ENCODE data around the gene FBXO28.

FBXO28 gene

DNA sequence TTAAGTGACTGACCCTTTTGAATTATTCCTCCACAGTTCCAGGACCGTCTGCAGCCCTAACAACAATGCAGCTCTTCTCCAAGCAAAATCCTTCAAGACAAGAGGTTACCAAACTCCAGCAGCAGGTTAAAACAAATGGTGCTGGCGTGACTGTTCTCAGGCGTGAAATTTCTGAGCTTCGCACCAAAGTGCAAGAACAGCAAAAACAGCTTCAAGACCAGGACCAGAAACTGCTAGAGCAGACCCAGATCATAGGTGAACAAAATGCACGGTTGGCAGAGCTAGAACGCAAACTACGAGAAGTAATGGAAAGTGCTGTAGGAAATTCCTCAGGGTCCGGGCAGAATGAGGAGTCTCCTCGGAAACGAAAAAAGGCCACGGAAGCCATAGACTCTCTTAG, 43.4 kb downstream of the FBXO28 start:
- no peak for DNase-seq (ENCODE audit: low read depth)

- DNase-seq (ENCODE audit: low read depth) = no peak
These were observed 45.6 kb downstream of the FBXO28 start for GRCh38 chr1:224159541-224159940.

GRCh38 chr1:224160171-224160682, 46.3 kb downstream of the FBXO28 start:
- no peak for DNase-seq (ENCODE audit: low read depth)

DNA sequence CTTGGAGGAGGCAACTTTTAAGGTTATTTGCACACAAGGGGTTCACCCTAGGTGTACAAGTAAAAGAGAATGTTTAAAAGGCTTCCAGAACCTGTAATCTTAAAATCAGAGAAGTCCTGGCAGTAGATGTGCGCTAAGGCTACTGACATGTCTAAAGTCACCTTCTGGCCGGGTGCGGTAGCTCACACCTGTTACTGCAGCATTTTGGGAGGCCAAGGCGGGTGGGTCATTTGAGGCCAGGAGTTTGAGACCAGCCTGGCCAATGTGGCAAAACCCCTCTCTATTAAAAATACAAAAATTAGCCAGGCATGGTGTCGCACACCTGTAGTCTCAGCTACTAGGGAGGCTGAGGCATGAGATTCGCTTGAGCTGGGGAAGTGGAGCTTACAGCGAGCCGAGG, 48.9 kb downstream of the FBXO28 start:
- DNase-seq (ENCODE audit: low read depth) = no peak

GRCh38 chr1:224163311-224163710, 49.4 kb downstream of the FBXO28 start:
- DNase-seq (ENCODE audit: low read depth) = no peak

DNA sequence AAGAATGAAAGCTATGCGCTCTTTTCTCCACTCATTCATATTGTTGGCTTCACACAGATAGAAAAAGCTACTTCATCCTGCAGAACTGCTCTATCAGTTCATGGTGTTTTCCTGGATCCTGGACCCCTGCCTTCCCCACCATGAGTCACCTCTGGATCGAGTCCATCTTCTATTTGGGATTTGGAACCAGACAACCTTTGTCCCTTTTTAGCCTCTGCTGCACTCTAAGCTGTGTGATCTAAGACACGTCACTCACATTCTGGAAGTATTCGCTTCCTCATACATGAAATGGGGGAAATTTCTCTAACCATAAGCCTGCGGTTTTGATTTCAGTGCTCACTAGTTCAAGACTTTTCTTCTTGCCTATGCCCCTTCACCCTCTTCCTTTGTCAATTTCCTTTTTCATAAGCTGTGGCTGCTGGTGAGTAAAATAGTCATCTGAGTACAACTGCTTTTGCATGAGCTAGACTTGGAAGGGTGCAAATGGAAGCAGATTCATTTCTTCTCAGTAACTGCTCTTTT, 55.0 kb downstream of the FBXO28 start:
- DNase-seq (ENCODE audit: low read depth) = no peak

DNA sequence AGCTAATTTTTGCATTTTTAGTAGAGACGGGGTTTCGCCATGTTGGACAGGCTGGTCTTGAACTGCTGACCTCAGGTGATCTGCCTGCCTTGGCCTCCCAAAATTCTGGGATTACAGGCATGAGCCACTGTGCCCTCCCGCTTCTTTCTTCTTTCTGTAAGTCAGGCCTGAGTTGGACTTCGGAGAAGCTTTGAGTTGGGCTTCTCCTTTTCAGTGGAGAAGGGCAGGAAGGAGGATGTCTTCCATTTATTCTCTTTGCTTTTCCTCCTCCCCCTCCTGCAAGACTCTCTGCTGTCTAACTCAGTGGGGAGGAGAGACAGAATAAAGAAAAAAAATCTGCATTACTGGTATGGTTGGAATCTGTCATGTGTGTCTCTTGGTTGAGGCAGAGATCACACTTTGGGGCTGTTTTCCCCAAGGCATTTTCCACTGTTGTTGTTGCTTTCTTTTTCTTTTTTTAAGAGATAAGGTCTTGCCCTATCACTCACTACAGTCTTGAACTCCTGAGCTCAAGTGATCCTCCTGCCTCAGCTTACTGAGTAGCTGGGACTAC, 55.9 kb downstream of the FBXO28 start:
- DNase-seq (ENCODE audit: low read depth) = no peak

DNA sequence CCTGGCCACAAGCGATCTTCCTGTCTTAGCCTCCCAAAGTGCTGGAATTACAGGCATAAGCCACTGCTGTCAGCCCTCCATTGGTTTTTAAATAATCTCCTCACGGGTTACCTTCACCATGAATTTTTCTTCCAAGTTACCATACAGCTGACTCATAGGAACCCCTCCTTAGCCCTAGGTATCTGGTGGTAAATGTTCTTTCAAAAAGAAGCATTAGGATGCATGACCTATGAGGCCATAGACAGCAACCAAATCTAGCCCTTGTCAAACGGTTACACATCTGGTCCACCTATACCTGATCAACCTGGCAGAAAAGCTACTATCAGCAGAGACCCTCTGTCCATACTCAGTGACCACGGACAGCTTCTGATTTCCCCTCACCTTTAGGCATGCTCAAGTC, 56.4 kb downstream of the FBXO28 start:
- DNase-seq (ENCODE audit: low read depth) = no peak

GRCh38 chr1:224170748-224171478, 57.0 kb downstream of the FBXO28 start:
- DNase-seq (ENCODE audit: low read depth) = no peak

DNA sequence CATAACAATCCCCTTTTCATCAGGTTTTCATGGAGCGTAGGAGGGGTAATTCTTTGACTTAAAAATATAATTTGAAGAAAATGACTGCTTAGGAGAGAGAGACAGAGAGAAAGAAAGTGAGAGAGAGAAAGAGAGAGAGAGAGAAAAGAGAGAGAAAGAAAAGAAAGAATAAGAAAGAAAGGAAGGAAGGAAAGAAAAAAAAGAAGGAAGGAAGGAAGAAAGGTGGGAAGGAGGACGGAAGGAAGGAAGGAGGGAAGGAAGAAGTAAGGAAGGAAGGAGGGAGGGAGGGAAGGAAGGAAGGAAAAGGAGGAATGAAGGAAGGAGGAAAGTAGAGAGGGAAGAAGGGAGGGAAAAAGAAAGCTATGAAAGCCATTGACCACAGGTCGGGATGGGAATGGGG, 58.3 kb downstream of the FBXO28 start:
- no peak for DNase-seq (ENCODE audit: low read depth)

DNA sequence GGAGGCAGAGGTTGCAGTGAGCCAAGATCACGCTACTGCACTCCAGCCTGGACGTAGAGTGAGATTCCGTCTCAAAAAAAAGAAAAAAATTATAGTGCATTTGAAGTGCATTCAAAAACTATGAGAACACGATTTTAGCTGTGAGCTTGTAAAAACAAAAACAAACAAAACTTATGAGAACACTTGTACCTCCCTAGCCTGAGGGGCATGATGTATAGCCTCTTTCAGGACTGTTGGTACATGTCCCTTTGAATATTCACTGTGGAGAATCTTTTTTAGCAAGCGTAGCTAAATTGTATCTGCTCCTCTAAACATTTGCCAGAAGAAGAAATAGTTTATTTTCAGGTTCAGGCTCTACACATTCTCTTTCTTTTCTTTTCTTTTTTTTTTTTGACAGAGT, 59.6 kb downstream of the FBXO28 start:
- DNase-seq (ENCODE audit: low read depth) = no peak

DNA sequence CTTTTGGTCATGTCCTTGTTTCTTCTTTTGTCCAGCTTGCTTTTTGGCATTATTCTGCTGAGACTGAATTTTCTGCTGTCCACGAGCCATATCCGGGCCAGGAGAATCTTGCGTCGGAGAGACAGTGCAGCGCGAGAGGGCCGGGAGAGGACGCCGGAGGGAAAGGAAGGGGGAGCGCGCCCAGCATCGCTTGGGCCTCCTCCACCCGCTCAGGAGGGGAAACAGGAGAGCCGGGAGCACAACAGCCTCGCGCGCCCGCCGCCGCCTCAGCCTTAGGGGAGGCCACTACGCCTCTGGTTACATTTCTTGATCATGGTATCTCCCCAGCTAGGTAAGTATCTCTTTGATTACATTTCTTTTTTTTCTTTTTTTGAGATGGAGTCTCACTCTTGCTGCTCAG, 61.7 kb downstream of the FBXO28 start:
- no peak for DNase-seq (ENCODE audit: low read depth)

DNA sequence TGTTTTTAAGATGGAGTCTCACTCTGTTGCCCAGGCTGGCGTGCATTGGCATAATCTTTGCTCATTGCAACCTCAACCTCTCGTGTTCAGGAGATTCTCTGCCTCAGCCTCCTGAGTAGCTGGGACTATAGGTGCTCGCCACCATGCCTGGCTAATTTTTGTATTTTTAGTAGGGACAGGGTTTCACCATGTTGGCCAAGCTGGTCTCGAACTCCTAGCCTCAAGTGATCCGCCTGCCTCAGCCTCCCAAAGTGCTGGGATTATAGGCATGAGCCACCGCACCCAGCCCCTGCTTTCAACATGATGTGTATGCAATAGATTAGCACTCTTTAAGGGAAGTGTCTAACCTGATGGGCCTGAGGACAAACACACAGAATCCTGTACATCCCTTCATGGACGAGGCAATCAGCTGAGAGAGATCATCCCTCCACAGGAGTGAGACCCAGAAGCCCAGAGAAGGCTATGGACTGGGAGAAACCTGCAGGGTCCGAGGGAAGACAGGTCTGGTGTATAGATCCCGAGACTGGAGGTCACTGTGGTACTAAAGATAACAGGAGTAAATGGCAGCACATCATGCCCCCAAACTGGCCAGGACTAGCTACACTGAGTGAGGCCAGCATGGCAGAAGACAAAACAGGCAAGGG, 63.6 kb downstream of the FBXO28 start:
- no peak for DNase-seq (ENCODE audit: low read depth)

DNA sequence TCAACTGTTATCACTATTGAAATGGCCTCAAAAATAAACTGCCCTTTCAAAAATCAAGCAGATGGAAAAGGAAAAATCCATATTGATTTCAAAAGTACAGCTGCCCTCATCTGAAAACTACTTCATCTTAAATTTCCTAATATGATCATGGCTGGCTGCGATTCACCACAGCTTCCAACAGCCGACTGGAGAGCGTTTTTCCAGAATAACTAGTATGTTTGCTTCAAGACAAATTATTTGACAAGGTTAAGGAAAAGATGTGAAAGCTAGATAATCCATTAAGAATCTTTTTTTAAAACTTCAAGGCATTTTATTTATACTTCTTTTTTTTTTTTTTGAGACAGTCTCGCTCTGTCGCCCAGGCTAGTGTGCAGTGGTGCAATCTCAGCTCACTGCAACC, 65.0 kb downstream of the FBXO28 start:
- no peak for DNase-seq (ENCODE audit: low read depth)

- no peak for DNase-seq (ENCODE audit: low read depth)
These were observed 67.0 kb downstream of the FBXO28 start for GRCh38 chr1:224180783-224181452.

DNA sequence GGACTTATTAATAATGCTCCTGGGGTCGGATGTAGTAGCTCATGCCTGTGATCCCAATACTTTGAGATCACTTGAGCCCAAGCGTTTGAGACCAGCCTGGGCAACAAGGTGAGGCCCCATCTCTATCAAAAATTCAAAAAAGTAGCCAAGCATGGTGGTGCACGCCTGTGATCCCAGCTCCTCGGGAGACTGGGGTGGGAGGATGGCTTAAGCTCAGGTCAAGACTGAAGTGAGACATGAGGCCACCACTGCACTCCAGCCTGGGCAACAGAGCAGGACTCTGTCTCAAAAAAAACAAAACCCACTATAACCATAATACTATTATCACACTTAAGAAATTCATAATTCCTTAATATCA, 67.5 kb downstream of the FBXO28 start:
- DNase-seq (ENCODE audit: low read depth) = no peak

GRCh38 chr1:224182057-224182865, 68.3 kb downstream of the FBXO28 start:
- no peak for DNase-seq (ENCODE audit: low read depth)

- DNase-seq (ENCODE audit: low read depth) = peak; percentile 70
These were observed 69.1 kb downstream of the FBXO28 start, which contains the start of gene DEGS1 for GRCh38 chr1:224182866-224183590. Gene DEGS1, plus strand, starts transcription at chr1:224183240. Its CDS starts 97 bp downstream, at chr1:224183337.

GRCh38 chr1:224183591-224184312, 69.8 kb downstream of the FBXO28 start:
- DNase-seq (ENCODE audit: low read depth) = peak; percentile 37

DNA sequence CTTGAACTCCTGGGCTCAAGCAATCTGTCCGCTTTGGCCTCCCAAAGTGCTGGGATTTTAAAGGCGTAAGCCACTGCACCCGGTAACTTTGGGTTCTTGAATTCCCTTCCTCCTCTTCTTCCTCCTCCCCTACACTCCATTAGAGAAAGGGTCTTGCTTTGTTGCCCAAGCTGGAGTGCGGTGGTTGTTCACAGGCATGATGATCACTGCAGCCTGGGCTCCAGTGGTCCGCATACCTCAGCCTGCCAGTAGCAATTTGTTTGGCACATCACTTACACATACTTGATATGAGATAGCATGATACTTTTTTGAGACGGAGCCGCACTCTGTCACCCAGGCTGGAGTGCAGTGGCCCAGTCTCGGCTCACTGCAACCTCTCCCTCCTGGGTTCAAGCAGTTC, 71.3 kb downstream of the FBXO28 start:
- DNase-seq (ENCODE audit: low read depth) = no peak

All from stimulated activated CD4-positive, alpha-beta T cell treated with anti-CD3 and anti-CD28 coated beads, Interleukin-2, amount 100 ng/mL, for 4 hours (primary cell).